Tibial nerve (tissue), 4 donors: Measurements from ENCODE around the gene PTPRR. TPM values are rescaled to one million over a fixed set of nuclear protein-coding genes. Genes with fewer than 3 reads are reported as not detected.

Experiments
- DNase-seq, 2 donors: peaks; one replicate each; pipeline ENCODE4 v3.0.0-alpha.2; 2019; ENCODE audit warnings: low spot score in 2 of 2
- H3K27ac ChIP-seq, 4 donors: fragments of 200-600 bp; sonication (generic) in 3 of 4; one replicate each; pipeline ENCODE4 v1.5.1; 2017 to 2019; ENCODE audit warnings: mild to moderate bottlenecking in 1 of 4
- H3K27me3 ChIP-seq, 2 donors: fragments of 200-600 bp; sonication (generic) in 1 of 2; one replicate each; pipeline versions ENCODE4 v1.5.1 to v1.6.0; 2017 to 2019
- H3K36me3 ChIP-seq, 3 donors: fragments of 200-600 bp; sonication (generic); one replicate each; pipeline ENCODE4 v1.5.1; 2018 to 2019
- H3K4me1 ChIP-seq, 4 donors: fragments of 200-600 bp; sonication (generic) in 3 of 4; one replicate each; pipeline ENCODE4 v1.5.1; 2017 to 2019
- H3K4me3 ChIP-seq, 4 donors: fragments of 200-600 bp; sonication (generic) in 3 of 4; one replicate each; pipeline ENCODE4 v1.5.1; 2017 to 2019; ENCODE audit warnings: mild to moderate bottlenecking in 1 of 4, moderate library complexity in 1 of 4
- H3K9me3 ChIP-seq, 4 donors: fragments of 200-600 bp; sonication (generic) in 3 of 4; one replicate each; pipeline ENCODE4 v1.5.1; 2017 to 2019
- CTCF ChIP-seq, 5 experiments: fragments of 200-600 bp in 3 of 5; fragments of 450-650 bp in 2 of 5; sonication (generic) in 3 of 5; IDR thresholded peaks; one replicate each; pipeline ENCODE4 v1.5.1; 2016 to 2019; ENCODE audit warnings: antibody characterized with exemption in 5 of 5, mild to moderate bottlenecking in 3 of 5, moderate library complexity in 2 of 5
- EP300 ChIP-seq, 2 donors: sonication (generic); formaldehyde crosslinking; IDR thresholded peaks; one replicate each; pipeline ENCODE4 v1.6.1; 2017; ENCODE audit warnings: antibody characterized with exemption in 2 of 2, mild to moderate bottlenecking in 1 of 2
- POLR2A ChIP-seq, 2 donors: fragments of 450-650 bp; IDR thresholded peaks; one replicate each; pipeline ENCODE4 v1.6.1; 2017; ENCODE audit warnings: antibody characterized with exemption in 2 of 2, mild to moderate bottlenecking in 2 of 2, moderate library complexity in 2 of 2
- WGBS, 2 donors: methylation state at CpG; one replicate each; pipeline ENCODE4 v1.1.5; 2018; 5-methylcytosine and 5-hydroxymethylcytosine counted together
- total RNA-seq, 4 donors: library from RNA; depleted of rRNA; stranded (reverse); fragments of >200 nt; gene quantifications; one replicate each; pipeline ENCODE4 v1.1.0, GENCODE V29; 2016

The PTPRR gene
- total RNA-seq, 4 donors from 2014 or later, result not detected

GRCh38 chr12:70963081-70963660 lies 42.6 kb upstream of the PTPRR start:
- TF ChIP-seq CTCF (IDR thresholded peaks at IDR 0.05), result no peak
- no peak for TF ChIP-seq POLR2A (IDR thresholded peaks at IDR 0.05)
- no peak for TF ChIP-seq EP300 (IDR thresholded peaks at IDR 0.05)
- Histone ChIP-seq H3K4me1 (no peaks in the 10 kb centered on the region), H3K27ac (no peak overlapping the region), H3K4me3 (no peak overlapping the region), H3K27me3 (no peaks in the 10 kb centered on the region), H3K36me3 (no peaks in the 10 kb centered on the region), H3K9me3 (peaks cover 0 to 5% (median 0%) of the 10 kb centered on the region in 4 donors)
- no peak for DNase-seq
- 38 to 39% methylated on average over 3 of the region's 3 CpGs for WGBS, 2 donors

- no peak for TF ChIP-seq EP300 (IDR thresholded peaks at IDR 0.05)
- TF ChIP-seq CTCF (IDR thresholded peaks at IDR 0.05), result no peak
- no peak for TF ChIP-seq POLR2A (IDR thresholded peaks at IDR 0.05)
- Histone ChIP-seq H3K27me3 (no peaks in the 10 kb centered on the region), H3K27ac (no peak overlapping the region), H3K4me1 (no peaks in the 10 kb centered on the region), H3K36me3 (no peaks in the 10 kb centered on the region), H3K4me3 (no peak overlapping the region), H3K9me3 (peaks cover 0 to 5% (median 0%) of the 10 kb centered on the region in 4 donors)
- DNase-seq, result no peak
- 35 to 40% methylated on average over 2 of the region's 2 CpGs for WGBS, 2 donors
Measured at GRCh38 chr12:70962226-70962794, 41.8 kb upstream of the PTPRR start.

- TF ChIP-seq POLR2A (IDR thresholded peaks at IDR 0.05) (no peak), EP300 (IDR thresholded peaks at IDR 0.05) (no peak), CTCF (IDR thresholded peaks at IDR 0.05) (no peak)
- Histone ChIP-seq H3K27ac (no peak overlapping the region), H3K9me3 (peaks cover 0 to 5% (median 0%) of the 10 kb centered on the region in 4 donors), H3K27me3 (no peaks in the 10 kb centered on the region), H3K4me1 (no peaks in the 10 kb centered on the region), H3K36me3 (no peaks in the 10 kb centered on the region), H3K4me3 (no peak overlapping the region)
- DNase-seq, result no peak
- 89 to 92% methylated on average over 1 of the region's 1 CpG for WGBS, 2 donors
Measured at GRCh38 chr12:70960484-70960883, 39.9 kb upstream of the PTPRR start.

GRCh38 chr12:70955415-70955814 lies 34.9 kb upstream of the PTPRR start:
- Histone ChIP-seq H3K27ac (no peak overlapping the region), H3K27me3 (no peaks in the 10 kb centered on the region), H3K9me3 (peaks cover 0 to 5% (median 2%) of the 10 kb centered on the region in 4 donors), H3K4me3 (no peak overlapping the region), H3K4me1 (no peaks in the 10 kb centered on the region), H3K36me3 (no peaks in the 10 kb centered on the region)
- TF ChIP-seq EP300 (IDR thresholded peaks at IDR 0.05) (no peak), CTCF (IDR thresholded peaks at IDR 0.05) (no peak), POLR2A (IDR thresholded peaks at IDR 0.05) (no peak)
- DNase-seq, result no peak
- 94 to 97% methylated on average over 1 of the region's 1 CpG for WGBS, 2 donors

- no peak for DNase-seq
- Histone ChIP-seq H3K9me3 (peaks cover 0 to 3% (median 0%) of the 10 kb centered on the region in 4 donors), H3K27me3 (no peaks in the 10 kb centered on the region), H3K36me3 (no peaks in the 10 kb centered on the region), H3K4me1 (peaks cover 0 to 5% (median 0%) of the 10 kb centered on the region in 4 donors), H3K4me3 (no peak overlapping the region), H3K27ac (no peak overlapping the region)
- TF ChIP-seq EP300 (IDR thresholded peaks at IDR 0.05), result no peak
- TF ChIP-seq POLR2A (IDR thresholded peaks at IDR 0.05), result no peak
- no peak for TF ChIP-seq CTCF (IDR thresholded peaks at IDR 0.05)
- WGBS, 2 donors, result 71 to 77% methylated on average over 2 of the region's 2 CpGs
Measured at GRCh38 chr12:70950451-70950850, 29.9 kb upstream of the PTPRR start.
